Fibroblast of lung (primary cell): ENCODE results near the gene N4BP3.

Experiments used
- EZH2 ChIP-seq: IDR thresholded peaks from 2 replicates; pipeline ENCODE4 v1.5.1; 2012; ENCODE audit warnings: low read length, control low read depth, mild to moderate bottlenecking; ENCODE audit errors: missing control alignments
- TF ChIP-seq, protein P1 (sequence below), 2 donors: IDR thresholded peaks in 1 of 2; conservative IDR thresholded peaks in 1 of 2; 1 replicate in 1 of 2; 2 replicates in 1 of 2; pipeline ENCODE4 v1.5.1; 2011 to 2012; ENCODE audit warnings: low read length in 2 of 2, control low read depth in 1 of 2, inconsistent platforms in 1 of 2, low read depth in 1 of 2, mild to moderate bottlenecking in 1 of 2

DNA sequence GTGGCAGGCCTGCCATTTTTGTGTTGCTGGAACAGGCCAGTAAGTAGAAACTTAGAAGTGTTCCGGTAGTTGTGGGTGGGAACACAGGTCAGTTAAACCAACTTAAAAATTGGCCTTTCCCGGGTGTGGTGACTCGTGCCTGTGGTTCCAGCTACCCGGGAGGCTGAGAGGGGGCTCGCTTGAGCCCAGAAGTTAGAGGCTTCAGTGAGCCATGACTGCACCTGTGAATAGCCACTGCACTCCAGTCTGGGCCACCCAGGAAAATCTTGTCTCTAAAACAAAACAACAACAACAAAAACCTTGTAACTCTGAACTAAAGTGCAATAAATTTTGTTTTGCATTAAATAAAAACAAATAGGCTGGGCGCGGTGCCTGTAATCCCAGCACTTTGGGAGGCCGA lies 41.7 kb downstream of the N4BP3 start:
- TF ChIP-seq, protein P1, sequence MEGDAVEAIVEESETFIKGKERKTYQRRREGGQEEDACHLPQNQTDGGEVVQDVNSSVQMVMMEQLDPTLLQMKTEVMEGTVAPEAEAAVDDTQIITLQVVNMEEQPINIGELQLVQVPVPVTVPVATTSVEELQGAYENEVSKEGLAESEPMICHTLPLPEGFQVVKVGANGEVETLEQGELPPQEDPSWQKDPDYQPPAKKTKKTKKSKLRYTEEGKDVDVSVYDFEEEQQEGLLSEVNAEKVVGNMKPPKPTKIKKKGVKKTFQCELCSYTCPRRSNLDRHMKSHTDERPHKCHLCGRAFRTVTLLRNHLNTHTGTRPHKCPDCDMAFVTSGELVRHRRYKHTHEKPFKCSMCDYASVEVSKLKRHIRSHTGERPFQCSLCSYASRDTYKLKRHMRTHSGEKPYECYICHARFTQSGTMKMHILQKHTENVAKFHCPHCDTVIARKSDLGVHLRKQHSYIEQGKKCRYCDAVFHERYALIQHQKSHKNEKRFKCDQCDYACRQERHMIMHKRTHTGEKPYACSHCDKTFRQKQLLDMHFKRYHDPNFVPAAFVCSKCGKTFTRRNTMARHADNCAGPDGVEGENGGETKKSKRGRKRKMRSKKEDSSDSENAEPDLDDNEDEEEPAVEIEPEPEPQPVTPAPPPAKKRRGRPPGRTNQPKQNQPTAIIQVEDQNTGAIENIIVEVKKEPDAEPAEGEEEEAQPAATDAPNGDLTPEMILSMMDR (conservative IDR thresholded peaks at IDR 0.05 in 1 of 2, IDR thresholded peaks at IDR 0.05 in 1 of 2; ENCODE audit: low read depth in 1 of 2, low read length in 2 of 2) = no peak
- no peak for TF ChIP-seq EZH2
